ENCODE results near the gene TCTA.

The TCTA gene

DNA sequence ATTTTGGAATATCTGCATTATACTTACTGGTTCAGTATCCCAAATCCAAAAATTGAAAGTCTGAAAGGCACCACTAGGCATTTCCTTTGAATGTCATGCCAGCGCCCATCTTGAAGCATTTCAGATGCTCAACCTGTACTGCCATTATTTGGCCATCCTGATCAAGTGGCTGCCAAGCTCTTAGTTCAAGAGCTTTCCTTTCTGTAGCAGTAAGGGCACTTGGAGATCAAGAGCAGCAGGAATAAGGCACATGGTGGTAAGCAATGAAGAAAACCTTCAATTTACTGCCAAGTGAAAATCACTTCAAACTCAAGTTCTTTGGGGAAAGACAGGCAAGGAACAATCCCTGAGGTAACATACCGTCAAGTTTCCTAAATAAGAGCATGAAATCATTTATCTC is 10.5 kb upstream of the TCTA start:
- Histone ChIP-seq H3K36me3 (ENCODE audit: control insufficient read depth in 2 of 2, insufficient read depth in 1 of 2, low read length in 2 of 2) (peaks cover 3 to 18% of the 10 kb centered on the region in 2 experiments; a peak in 2 of 3 replicates), H3K4me1 (ENCODE audit: control insufficient read depth, insufficient read depth, low read length) (peaks cover 15% of the 10 kb centered on the region), H3K9me3 (ENCODE audit: control insufficient read depth, insufficient read depth, low read depth, low read length) (no peaks in the 10 kb centered on the region), H3K4me3 (ENCODE audit: low read depth, low read length) (no peak overlapping the region), H3K27ac (ENCODE audit: extremely low read depth, low read depth, low read length) (no peak overlapping the region)
- TF ChIP-seq, protein P1, sequence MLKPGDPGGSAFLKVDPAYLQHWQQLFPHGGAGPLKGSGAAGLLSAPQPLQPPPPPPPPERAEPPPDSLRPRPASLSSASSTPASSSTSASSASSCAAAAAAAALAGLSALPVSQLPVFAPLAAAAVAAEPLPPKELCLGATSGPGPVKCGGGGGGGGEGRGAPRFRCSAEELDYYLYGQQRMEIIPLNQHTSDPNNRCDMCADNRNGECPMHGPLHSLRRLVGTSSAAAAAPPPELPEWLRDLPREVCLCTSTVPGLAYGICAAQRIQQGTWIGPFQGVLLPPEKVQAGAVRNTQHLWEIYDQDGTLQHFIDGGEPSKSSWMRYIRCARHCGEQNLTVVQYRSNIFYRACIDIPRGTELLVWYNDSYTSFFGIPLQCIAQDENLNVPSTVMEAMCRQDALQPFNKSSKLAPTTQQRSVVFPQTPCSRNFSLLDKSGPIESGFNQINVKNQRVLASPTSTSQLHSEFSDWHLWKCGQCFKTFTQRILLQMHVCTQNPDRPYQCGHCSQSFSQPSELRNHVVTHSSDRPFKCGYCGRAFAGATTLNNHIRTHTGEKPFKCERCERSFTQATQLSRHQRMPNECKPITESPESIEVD (tag by site-specific recombination; IDR thresholded peaks at IDR 0.05), result no peak
- TF ChIP-seq ZNF211 (tag by site-specific recombination; IDR thresholded peaks at IDR 0.05; ENCODE audit: low read depth), result no peak
- TF ChIP-seq ZNF473 (tag by site-specific recombination; IDR thresholded peaks at IDR 0.05), result no peak
- no peak for TF ChIP-seq GLIS2 (tag by site-specific recombination; IDR thresholded peaks at IDR 0.05)
- TF ChIP-seq ZNF416 (tag by site-specific recombination; IDR thresholded peaks at IDR 0.05), result no peak
- TF ChIP-seq MEIS1 (CRISPR knock-in tag; IDR thresholded peaks at IDR 0.05; ENCODE audit: borderline replicate concordance), result no peak
- no peak for TF ChIP-seq YY1 (tag by site-specific recombination; IDR thresholded peaks at IDR 0.05)
- TF ChIP-seq, protein P2, sequence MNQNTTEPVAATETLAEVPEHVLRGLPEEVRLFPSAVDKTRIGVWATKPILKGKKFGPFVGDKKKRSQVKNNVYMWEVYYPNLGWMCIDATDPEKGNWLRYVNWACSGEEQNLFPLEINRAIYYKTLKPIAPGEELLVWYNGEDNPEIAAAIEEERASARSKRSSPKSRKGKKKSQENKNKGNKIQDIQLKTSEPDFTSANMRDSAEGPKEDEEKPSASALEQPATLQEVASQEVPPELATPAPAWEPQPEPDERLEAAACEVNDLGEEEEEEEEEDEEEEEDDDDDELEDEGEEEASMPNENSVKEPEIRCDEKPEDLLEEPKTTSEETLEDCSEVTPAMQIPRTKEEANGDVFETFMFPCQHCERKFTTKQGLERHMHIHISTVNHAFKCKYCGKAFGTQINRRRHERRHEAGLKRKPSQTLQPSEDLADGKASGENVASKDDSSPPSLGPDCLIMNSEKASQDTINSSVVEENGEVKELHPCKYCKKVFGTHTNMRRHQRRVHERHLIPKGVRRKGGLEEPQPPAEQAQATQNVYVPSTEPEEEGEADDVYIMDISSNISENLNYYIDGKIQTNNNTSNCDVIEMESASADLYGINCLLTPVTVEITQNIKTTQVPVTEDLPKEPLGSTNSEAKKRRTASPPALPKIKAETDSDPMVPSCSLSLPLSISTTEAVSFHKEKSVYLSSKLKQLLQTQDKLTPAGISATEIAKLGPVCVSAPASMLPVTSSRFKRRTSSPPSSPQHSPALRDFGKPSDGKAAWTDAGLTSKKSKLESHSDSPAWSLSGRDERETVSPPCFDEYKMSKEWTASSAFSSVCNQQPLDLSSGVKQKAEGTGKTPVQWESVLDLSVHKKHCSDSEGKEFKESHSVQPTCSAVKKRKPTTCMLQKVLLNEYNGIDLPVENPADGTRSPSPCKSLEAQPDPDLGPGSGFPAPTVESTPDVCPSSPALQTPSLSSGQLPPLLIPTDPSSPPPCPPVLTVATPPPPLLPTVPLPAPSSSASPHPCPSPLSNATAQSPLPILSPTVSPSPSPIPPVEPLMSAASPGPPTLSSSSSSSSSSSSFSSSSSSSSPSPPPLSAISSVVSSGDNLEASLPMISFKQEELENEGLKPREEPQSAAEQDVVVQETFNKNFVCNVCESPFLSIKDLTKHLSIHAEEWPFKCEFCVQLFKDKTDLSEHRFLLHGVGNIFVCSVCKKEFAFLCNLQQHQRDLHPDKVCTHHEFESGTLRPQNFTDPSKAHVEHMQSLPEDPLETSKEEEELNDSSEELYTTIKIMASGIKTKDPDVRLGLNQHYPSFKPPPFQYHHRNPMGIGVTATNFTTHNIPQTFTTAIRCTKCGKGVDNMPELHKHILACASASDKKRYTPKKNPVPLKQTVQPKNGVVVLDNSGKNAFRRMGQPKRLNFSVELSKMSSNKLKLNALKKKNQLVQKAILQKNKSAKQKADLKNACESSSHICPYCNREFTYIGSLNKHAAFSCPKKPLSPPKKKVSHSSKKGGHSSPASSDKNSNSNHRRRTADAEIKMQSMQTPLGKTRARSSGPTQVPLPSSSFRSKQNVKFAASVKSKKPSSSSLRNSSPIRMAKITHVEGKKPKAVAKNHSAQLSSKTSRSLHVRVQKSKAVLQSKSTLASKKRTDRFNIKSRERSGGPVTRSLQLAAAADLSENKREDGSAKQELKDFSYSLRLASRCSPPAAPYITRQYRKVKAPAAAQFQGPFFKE (tag by site-specific recombination; IDR thresholded peaks at IDR 0.05; ENCODE audit: borderline replicate concordance), result no peak
- TF ChIP-seq ZNF560 (tag by site-specific recombination; IDR thresholded peaks at IDR 0.05; ENCODE audit: borderline replicate concordance), result no peak
- no peak for TF ChIP-seq ZNF223 (tag by site-specific recombination; IDR thresholded peaks at IDR 0.05)
- TF ChIP-seq ZNF555 (tag by site-specific recombination; conservative IDR thresholded peaks at IDR 0.05), result no peak
- TF ChIP-seq ZNF221 (tag by site-specific recombination; IDR thresholded peaks at IDR 0.05; ENCODE audit: borderline replicate concordance), result no peak
- TF ChIP-seq ZNF354C (tag by site-specific recombination; IDR thresholded peaks at IDR 0.05; ENCODE audit: borderline replicate concordance, low read depth), result no peak
- no peak for TF ChIP-seq ZNF692 (tag by site-specific recombination; IDR thresholded peaks at IDR 0.05)
- no peak for TF ChIP-seq ZNF600 (tag by site-specific recombination; IDR thresholded peaks at IDR 0.05)
- no peak for TF ChIP-seq ZNF701 (tag by site-specific recombination; IDR thresholded peaks at IDR 0.05)
- POLR2A ChIA-PET, result no interaction called here
- CTCF ChIA-PET, result interaction anchor here (0.6 to 0.7 kb wide), 3 partner anchors 59 to 527 kb away, joined by 3 read pairs; no protein-coding TSS in a partner anchor

DNA sequence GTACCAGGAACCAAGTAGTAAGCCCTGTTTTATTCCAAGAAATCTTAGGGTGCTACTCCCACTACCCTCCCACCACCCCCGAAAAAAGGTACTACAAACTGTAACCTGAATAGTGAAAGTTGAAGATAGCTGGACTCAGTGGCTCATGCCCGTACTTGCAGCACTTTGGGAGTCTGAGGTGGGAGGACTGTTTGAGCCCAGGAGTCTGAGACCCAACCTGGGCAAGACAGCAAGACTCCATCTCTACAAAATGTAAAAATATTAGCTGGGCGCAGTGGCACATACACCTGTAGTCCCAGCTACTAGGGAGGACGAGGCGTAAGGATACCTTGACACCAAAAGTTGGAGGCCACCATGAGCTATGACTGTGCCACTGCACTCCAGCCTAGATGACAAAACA is 8.3 kb upstream of the TCTA start:
- H3K4me1 ChIP-seq (ENCODE audit: control insufficient read depth, insufficient read depth, low read length), result peaks cover 20% of the 10 kb centered on the region
- no peak overlapping the region for H3K4me3 ChIP-seq (ENCODE audit: low read depth, low read length)
- ChIA-PET POLR2A (no interaction called here), CTCF (no interaction called here)
- no peak overlapping the region for H3K27ac ChIP-seq (ENCODE audit: extremely low read depth, low read depth, low read length)
- H3K36me3 ChIP-seq (ENCODE audit: control insufficient read depth in 2 of 2, insufficient read depth in 1 of 2, low read length in 2 of 2), result peaks cover 3 to 18% of the 10 kb centered on the region in 2 experiments; a peak in 2 of 3 replicates
- H3K9me3 ChIP-seq (ENCODE audit: control insufficient read depth, insufficient read depth, low read depth, low read length), result no peaks in the 10 kb centered on the region
- no peak for TF ChIP-seq ZFP37 (tag by site-specific recombination; IDR thresholded peaks at IDR 0.05)
- TF ChIP-seq ZNF48 (tag by site-specific recombination; IDR thresholded peaks at IDR 0.05), result no peak
- no peak for TF ChIP-seq ZNF19 (tag by site-specific recombination; IDR thresholded peaks at IDR 0.05; ENCODE audit: low read depth)
- no peak for TF ChIP-seq HOXD13 (CRISPR knock-in tag; IDR thresholded peaks at IDR 0.05; ENCODE audit: borderline replicate concordance)
- no peak for TF ChIP-seq ZNF701 (tag by site-specific recombination; IDR thresholded peaks at IDR 0.05)
- no peak for TF ChIP-seq ZNF426 (tag by site-specific recombination; IDR thresholded peaks at IDR 0.05)
- TF ChIP-seq PRDM1 (tag by site-specific recombination; IDR thresholded peaks at IDR 0.05), result no peak
- no peak for TF ChIP-seq ZNF585B (tag by site-specific recombination; IDR thresholded peaks at IDR 0.05)
- no peak for TF ChIP-seq ZBTB7A (tag by site-specific recombination; IDR thresholded peaks at IDR 0.05; ENCODE audit: low read depth)
- TF ChIP-seq ZNF548 (tag by site-specific recombination; IDR thresholded peaks at IDR 0.05), result no peak
- TF ChIP-seq ZNF785 (tag by site-specific recombination; IDR thresholded peaks at IDR 0.05), result no peak
- TF ChIP-seq ZBTB17 (tag by site-specific recombination; IDR thresholded peaks at IDR 0.05), result no peak
- no peak for TF ChIP-seq IKZF3 (tag by site-specific recombination; IDR thresholded peaks at IDR 0.05)

Measured in HEK293 (cell line).